ENCODE results near the gene MAGEF1.
A peak's percentile ranks its signal among the peaks of the same experiment; 100 is the strongest.

Gene MAGEF1, protein sequence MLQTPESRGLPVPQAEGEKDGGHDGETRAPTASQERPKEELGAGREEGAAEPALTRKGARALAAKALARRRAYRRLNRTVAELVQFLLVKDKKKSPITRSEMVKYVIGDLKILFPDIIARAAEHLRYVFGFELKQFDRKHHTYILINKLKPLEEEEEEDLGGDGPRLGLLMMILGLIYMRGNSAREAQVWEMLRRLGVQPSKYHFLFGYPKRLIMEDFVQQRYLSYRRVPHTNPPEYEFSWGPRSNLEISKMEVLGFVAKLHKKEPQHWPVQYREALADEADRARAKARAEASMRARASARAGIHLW

DNA sequence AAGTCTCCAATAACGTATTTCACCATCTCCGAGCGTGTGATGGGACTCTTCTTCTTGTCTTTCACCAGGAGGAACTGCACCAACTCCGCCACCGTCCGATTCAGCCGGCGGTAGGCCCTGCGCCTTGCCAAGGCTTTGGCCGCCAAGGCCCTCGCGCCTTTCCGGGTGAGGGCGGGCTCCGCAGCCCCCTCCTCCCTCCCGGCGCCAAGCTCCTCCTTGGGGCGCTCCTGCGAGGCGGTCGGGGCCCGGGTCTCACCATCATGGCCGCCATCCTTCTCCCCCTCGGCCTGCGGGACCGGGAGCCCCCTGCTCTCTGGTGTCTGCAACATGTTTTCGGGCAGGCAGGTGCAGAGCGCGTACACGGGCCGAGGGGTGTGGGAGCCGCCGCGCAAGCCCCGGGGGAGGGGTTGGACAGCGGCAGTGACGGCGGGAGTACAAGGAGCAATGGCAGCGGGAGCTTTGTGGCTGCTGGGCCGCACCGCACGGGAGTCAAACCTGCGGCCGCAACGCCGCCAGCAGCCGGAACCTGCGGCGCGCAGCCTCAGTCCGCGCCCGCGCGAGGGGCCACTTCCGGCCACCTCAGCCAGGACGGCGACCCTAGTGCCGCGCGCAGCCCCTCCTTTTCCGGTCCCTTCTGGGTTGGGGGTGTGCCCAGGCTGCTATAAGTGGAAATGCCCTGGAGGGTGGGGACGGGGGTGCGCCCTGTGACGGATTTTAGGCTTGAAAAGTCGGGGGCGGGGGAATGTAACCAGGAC is at the start of gene MAGEF1:
Gene MAGEF1 (minus strand): TSS at position 572 of the 755 bp plus-strand sequence. CDS start 243 bp downstream, at position 329.
- H3K4me1 Mint-ChIP-seq (ENCODE audit: low read depth) = peaks cover 43% of the 10 kb centered on the region
- H3K27ac Mint-ChIP-seq = peak within 1 kb of the TSS; percentile 96
- H3K27me3 Mint-ChIP-seq = no peaks in the 10 kb centered on the region
- peak within 1 kb of the TSS; percentile 95 for H3K4me3 Mint-ChIP-seq
- H3K9me3 Mint-ChIP-seq = no peaks in the 10 kb centered on the region
- H3K36me3 Mint-ChIP-seq (ENCODE audit: low read depth) = peaks cover 36% of the 10 kb centered on the region

DNA sequence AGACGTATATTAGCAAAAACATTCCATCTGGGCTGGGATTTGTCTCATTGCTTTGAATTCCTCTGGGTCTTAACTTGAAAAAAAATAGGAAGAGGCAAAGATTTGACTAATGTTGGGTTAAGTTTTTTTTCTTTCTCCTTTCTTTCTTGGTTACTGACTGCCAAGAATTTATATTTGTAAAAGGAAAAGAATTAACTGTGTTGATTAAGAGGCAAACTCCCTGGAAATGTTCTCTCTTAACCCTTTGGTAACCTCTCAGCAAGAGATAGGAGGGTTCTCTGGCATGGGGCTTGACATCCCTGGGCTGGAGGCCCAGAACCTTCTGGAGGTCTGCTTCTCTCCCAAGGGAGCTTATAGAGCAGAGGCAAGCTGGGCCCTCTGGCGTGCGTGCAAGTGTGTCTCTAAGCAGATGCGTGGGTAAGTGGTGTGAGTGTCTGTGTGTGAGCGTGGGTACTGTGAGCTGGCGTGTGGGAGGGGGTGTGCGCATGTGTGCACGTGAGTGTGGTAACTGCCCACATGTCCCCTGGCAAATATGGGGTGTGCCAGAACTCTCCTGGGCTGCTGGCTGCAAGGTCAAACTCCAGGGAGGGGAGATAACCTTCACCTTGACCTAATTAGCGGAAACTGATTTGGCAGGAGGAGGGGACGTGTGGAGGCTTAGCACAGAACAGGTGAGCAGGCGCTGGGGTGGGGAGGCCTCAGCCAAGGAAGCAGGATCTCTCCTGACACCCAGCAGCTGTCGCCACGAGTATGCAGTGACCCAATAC is 49.4 kb upstream of the MAGEF1 start:
- H3K27ac Mint-ChIP-seq = no peak overlapping the region
- H3K36me3 Mint-ChIP-seq (ENCODE audit: low read depth) = no peaks in the 10 kb centered on the region
- H3K9me3 Mint-ChIP-seq = no peaks in the 10 kb centered on the region
- no peak overlapping the region for H3K4me3 Mint-ChIP-seq
- peaks cover 8% of the 10 kb centered on the region for H3K4me1 Mint-ChIP-seq (ENCODE audit: low read depth)
- no peaks in the 10 kb centered on the region for H3K27me3 Mint-ChIP-seq

DNA sequence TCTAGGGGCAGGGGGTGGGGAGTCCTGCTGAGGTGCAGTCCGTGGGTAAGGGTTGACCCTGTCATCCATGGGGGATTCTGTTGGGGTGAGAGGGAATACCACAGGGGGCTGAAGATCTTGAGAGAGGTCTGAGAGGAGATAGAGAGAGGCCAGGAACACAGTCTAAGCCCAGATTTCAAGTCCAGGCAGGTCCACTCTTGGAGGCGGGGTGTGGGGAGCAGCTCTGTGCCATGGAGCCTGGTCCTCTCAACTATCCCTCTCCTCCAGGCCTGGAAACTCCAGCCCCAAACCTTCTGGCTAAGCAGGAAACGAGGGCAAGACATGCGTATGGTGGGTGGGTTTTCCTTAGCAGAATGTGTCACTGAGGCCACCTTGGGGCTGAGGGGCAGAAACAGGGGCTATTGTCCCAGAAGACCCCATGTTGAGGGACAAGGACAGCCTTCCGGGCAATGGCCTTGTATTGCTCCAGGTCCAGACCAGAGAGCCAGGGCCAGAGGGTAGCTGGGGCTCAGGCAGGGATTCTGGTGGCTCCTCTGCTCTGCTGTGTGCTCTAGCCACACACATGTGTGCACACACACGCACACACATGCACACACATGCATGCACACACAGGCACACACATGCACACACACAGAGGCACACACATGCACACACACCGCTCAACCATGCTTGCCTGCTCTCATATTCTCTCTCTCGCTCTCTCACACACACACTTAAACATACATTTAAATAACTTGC is 48.6 kb upstream of the MAGEF1 start:
- Mint-ChIP-seq H3K4me1 (ENCODE audit: low read depth) (peaks cover 5% of the 10 kb centered on the region), H3K9me3 (no peaks in the 10 kb centered on the region), H3K27me3 (no peaks in the 10 kb centered on the region), H3K36me3 (ENCODE audit: low read depth) (no peaks in the 10 kb centered on the region), H3K27ac (no peak overlapping the region), H3K4me3 (no peak overlapping the region)

DNA sequence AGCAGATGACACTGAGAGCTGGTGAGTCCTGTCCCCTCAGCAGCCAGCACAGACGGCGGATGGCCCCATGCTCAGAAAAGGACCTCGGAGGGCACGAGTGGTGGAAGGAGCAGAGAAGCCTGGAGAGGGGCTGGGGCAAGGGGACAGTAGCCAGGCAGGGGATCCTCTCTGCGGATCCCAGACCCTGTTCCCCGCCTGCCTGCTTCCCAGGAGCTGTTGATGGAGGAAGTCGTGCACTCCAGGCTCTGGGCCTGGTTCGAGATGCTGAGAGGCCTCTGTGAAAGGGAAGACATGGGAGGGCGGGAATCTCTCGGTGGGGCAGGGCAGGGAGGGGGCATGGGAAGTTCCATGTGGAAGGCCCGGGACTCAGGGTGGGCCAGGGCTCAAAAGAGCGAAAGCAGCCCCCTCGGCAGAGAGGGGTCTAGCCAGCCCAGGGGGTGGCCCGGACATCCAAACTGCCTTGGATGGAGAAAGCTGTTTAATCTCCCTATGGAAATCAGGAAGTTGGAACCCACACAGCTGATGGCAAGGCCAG is 47.9 kb upstream of the MAGEF1 start:
- Mint-ChIP-seq H3K4me1 (ENCODE audit: low read depth) (peaks cover 4% of the 10 kb centered on the region), H3K27me3 (no peaks in the 10 kb centered on the region), H3K27ac (no peak overlapping the region), H3K9me3 (no peaks in the 10 kb centered on the region), H3K36me3 (ENCODE audit: low read depth) (no peaks in the 10 kb centered on the region), H3K4me3 (no peak overlapping the region)

DNA sequence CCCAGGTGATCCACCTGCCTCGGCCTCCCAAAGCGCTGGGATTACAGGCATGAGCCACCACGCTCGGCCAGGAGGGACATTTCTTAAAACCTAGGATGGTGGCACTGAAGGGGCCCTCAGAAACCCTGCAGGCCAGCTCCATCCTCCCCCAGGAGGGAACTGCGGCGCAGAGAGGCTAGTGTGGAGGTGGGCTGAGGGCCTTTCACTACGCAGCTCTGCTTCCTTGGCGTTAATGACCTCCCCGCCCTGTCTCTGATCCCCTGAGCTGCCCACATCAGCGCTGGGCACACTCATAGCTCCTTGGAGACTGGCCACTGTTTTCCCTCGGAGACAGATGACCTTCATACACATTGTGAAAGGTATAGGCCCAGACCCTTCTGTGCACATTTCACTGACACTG is 46.2 kb upstream of the MAGEF1 start:
- Mint-ChIP-seq H3K27ac (no peak overlapping the region), H3K4me1 (ENCODE audit: low read depth) (peaks cover 4% of the 10 kb centered on the region), H3K36me3 (ENCODE audit: low read depth) (no peaks in the 10 kb centered on the region), H3K27me3 (no peaks in the 10 kb centered on the region), H3K4me3 (no peak overlapping the region), H3K9me3 (no peaks in the 10 kb centered on the region)

DNA sequence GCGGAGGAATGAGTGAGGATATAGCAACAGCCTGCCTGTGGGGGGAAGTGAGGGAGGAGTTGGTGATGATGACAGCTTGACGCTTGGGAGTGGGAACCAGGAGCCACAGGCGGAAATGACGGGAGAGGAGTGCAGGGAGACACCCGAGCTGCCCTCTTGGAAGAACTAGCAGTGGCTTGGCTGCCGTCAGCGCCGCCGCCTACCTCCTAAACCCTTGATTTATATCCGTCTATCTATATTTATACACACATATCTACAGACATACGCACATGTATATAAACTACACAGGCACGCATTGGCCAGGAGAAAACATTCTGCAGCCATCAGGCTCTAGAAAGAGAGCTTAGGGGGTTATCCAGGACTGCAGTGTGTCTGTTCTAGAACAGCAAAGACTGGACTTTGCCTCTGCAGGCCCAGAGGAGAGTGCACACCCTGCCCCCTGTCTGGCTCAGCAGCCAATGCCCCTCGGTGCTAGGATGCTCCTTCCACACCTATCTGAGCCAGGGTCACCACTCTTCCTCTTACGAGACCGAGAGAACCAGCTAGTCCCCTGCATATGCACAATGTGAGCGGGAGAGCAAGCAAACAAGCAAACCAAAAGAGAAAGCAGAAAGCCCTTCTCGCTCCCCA is 45.3 kb upstream of the MAGEF1 start:
- peaks cover 4% of the 10 kb centered on the region for H3K4me1 Mint-ChIP-seq (ENCODE audit: low read depth)
- no peaks in the 10 kb centered on the region for H3K36me3 Mint-ChIP-seq (ENCODE audit: low read depth)
- no peak overlapping the region for H3K4me3 Mint-ChIP-seq
- no peaks in the 10 kb centered on the region for H3K9me3 Mint-ChIP-seq
- no peaks in the 10 kb centered on the region for H3K27me3 Mint-ChIP-seq
- H3K27ac Mint-ChIP-seq = no peak overlapping the region

DNA sequence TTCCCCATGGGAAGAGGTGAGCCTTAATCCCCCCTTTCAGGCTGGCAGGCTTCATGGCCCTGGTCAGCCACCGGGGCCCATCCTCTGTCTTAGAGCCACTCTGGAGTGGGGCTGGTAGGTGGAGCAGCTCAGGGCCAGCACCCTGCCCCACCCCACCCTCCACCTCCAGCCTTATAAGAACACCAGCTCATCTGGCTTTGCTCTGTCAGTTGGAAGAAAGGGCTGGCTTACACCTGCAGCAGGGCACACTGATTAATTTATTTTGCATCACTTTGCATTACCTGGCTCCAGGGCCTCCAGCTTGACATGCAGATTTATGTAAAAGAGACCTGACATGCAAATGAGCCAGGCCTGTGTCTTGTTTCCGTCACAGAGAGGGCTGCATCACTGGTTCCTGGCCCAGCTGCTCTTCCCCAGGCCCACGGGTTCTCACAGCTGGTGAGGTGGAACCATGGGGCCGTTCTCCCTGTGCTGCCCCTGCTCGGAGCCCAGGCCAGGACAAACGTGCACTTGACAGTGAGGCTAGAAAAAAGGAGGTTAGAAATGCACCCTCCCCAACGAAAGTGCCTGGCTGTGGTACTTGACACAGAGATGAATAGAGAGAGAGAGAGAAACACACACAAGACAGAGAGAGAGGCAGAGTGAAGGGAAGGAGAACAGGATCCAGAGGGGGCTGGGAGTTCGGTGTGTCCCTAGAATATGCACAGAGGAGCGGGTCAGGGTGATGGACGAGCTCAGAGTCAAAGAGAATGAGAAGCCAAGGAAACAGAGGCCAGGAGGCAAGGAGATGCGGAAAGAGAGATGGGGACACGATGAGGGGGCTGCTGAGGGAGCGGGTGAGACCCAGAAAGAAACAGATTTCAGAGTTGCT is 44.5 kb upstream of the MAGEF1 start:
- Mint-ChIP-seq H3K27ac (no peak overlapping the region), H3K27me3 (no peaks in the 10 kb centered on the region), H3K36me3 (ENCODE audit: low read depth) (no peaks in the 10 kb centered on the region), H3K4me1 (ENCODE audit: low read depth) (peaks cover 4% of the 10 kb centered on the region), H3K4me3 (no peak overlapping the region), H3K9me3 (no peaks in the 10 kb centered on the region)

DNA sequence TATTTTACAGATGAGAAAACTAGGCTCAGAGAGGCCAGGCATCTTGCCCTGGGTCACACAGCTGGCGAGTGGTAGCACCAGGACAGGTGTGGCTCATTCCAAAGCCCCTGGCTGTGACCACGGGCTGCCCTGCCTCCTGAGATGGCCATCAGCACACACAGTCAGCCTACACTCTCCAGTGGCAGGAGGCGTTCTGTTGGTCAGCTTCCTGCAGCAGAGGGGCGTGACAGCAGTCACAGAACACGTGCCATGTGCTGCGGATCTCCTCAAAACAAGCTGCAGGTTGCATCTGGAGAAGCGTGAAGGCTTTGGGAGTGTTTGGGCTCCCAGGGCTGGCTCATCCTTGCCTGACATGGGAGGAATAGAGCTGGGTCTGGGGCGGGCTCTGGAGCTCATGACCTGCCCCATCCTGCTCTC is 43.5 kb upstream of the MAGEF1 start:
- H3K27me3 Mint-ChIP-seq = no peaks in the 10 kb centered on the region
- H3K4me3 Mint-ChIP-seq = no peak overlapping the region
- no peaks in the 10 kb centered on the region for H3K36me3 Mint-ChIP-seq (ENCODE audit: low read depth)
- H3K9me3 Mint-ChIP-seq = no peaks in the 10 kb centered on the region
- H3K4me1 Mint-ChIP-seq (ENCODE audit: low read depth) = peaks cover 4% of the 10 kb centered on the region
- no peak overlapping the region for H3K27ac Mint-ChIP-seq

DNA sequence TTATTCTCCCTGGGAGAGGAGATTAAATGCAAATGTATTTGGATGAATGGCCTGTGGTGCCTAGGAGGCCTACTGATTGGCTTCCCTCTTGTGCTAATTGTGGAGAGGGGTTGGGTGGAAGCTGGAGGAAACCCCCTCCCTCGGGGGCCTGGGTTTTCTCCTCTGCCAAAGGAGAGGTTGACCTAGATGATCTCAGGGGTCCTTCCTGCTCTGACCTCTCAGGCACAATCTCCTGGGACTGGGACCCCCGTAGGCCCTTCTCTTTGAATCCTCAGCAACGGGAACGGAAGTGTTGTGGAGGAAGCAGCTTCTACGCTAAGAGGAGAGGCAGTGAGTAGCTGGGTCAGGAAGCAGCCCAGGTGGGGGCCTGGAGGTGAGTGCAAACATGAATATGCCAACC is 40.5 kb upstream of the MAGEF1 start:
- H3K4me1 Mint-ChIP-seq (ENCODE audit: low read depth) = peaks cover 8% of the 10 kb centered on the region
- H3K9me3 Mint-ChIP-seq = no peaks in the 10 kb centered on the region
- peaks cover 12% of the 10 kb centered on the region for H3K27me3 Mint-ChIP-seq
- H3K36me3 Mint-ChIP-seq (ENCODE audit: low read depth) = no peaks in the 10 kb centered on the region
- no peak overlapping the region for H3K27ac Mint-ChIP-seq
- H3K4me3 Mint-ChIP-seq = no peak overlapping the region

DNA sequence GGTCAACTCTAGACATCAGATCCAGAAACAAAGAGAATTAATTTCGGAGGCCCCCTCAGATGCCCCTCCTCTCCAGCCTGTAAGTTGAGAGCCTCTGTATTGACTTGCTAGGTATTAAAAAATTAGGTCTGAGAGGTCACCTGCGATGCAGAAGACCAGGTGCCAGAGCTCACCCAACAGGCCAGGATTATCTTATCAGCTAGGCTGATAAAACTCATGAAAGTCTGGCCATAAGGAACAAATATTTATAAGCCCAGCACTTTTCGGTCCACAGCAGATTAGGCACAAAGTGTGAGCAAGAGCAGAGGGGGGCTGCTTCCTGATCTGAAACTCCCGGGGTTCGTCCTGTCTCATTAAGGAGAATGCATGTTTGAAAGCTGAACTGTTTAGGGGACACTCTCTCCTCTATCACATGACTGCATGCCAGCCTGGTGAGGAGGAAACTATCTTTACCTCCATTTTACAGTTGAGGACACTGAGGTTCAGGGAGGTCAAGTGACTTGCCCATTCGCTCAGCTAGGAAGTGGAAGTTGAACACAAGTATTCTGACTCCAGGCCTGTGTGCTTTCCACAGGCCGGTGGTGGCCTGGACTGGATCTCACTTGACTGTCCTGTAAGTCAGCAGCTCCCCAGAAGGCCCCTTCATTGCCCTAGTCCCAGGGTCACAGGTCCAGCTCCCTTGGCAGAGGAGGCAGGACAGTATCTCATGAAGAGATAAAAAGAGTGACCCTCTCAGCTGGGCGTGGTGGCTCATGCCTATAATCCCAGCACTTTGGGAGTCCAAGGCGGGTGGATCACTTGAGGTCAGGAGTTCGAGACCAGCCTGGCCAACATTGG is 39.6 kb upstream of the MAGEF1 start:
- Mint-ChIP-seq H3K4me3 (no peak overlapping the region), H3K9me3 (no peaks in the 10 kb centered on the region), H3K36me3 (ENCODE audit: low read depth) (no peaks in the 10 kb centered on the region), H3K27me3 (peaks cover 12% of the 10 kb centered on the region), H3K27ac (no peak overlapping the region), H3K4me1 (ENCODE audit: low read depth) (peaks cover 5% of the 10 kb centered on the region)

DNA sequence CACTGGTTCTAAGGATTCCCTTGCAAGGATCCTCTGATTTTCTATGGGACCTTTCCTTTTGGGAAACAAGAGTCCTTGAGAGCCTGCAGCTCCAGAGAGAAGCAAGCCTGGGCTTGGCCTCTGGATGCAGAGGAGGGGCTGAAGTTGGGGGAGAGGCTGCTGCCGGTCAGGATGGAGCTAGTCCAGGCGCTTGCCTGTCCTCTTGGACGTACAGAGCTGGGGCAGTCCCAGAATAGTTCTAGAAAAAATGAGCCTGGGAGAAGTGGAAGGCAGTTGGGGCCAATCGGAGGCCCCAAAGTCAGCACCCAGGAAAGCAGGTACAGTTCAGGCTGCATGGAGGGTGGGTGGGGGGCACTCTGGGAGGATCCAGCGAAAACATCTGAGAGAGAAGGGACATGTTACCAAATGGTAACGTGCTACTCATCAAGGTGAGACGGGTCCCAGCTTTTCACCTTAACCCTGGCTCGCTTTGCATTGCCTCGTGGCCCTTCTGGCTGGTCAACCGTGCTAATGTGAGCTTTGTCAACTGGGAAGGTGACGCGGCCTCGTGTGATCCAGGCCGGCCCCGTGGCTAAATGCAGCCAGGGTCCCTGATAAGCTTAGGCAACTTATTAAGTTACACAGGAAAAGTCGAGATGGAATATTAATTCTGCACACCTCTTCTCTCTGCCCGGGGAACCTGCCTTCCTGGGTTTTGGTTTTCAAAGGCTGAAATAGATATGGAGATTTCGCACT is 38.7 kb upstream of the MAGEF1 start:
- Mint-ChIP-seq H3K4me3 (no peak overlapping the region), H3K27ac (no peak overlapping the region)

DNA sequence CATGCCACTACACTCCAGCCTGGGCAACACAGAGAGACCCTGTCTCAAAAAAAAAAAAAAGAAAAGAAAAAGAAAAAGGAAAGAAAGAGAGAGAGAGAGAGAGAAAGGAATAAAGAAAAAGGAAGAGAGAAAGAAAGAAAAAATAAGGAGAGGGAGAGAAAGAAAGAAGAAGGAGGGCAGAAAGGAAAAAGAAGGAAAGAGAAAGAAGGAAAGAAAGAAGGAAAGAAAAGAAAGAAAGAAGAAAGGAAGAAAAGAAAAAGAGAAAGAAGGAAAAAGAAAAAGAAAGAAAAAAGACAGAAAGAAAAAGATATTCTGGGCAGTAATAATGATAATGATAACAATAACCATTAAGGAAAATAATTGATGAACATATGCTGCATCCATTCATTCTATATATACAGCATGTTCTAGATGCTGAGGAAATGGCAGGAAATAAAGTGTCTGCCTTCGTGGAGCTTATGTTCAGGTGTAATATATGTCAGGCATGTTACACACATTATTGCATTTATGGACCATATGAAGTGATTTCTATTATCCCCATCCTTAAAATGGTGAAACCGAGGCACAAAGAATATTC is 37.4 kb upstream of the MAGEF1 start:
- Mint-ChIP-seq H3K27me3 (peaks cover 12% of the 10 kb centered on the region), H3K4me1 (ENCODE audit: low read depth) (peaks cover 4% of the 10 kb centered on the region), H3K27ac (no peak overlapping the region), H3K9me3 (no peaks in the 10 kb centered on the region), H3K4me3 (no peak overlapping the region), H3K36me3 (ENCODE audit: low read depth) (no peaks in the 10 kb centered on the region)

More for the DNA sequence above, 38.7 kb upstream of the MAGEF1 start:
- Mint-ChIP-seq H3K9me3 (no peaks in the 10 kb centered on the region), H3K36me3 (ENCODE audit: low read depth) (no peaks in the 10 kb centered on the region), H3K4me1 (ENCODE audit: low read depth) (peaks cover 4% of the 10 kb centered on the region), H3K27me3 (peaks cover 12% of the 10 kb centered on the region)
